ENCODE data around the gene TRHDE. TPM values are rescaled to one million over a fixed set of nuclear protein-coding genes. Genes with fewer than 3 reads are reported as not detected.

TRHDE gene
- total RNA-seq, 1 donor from 2014 or later = 16.7 TPM

- H3K4me3 Mint-ChIP-seq (ENCODE audit: unreplicated experiment) = no peak overlapping the region
- H3K27ac Mint-ChIP-seq (ENCODE audit: unreplicated experiment) = no peak overlapping the region
- no peak for DNase-seq
- peaks cover 16% of the 10 kb centered on the region for H3K4me1 Mint-ChIP-seq (ENCODE audit: low read depth, unreplicated experiment)
- TF ChIP-seq, protein P1, sequence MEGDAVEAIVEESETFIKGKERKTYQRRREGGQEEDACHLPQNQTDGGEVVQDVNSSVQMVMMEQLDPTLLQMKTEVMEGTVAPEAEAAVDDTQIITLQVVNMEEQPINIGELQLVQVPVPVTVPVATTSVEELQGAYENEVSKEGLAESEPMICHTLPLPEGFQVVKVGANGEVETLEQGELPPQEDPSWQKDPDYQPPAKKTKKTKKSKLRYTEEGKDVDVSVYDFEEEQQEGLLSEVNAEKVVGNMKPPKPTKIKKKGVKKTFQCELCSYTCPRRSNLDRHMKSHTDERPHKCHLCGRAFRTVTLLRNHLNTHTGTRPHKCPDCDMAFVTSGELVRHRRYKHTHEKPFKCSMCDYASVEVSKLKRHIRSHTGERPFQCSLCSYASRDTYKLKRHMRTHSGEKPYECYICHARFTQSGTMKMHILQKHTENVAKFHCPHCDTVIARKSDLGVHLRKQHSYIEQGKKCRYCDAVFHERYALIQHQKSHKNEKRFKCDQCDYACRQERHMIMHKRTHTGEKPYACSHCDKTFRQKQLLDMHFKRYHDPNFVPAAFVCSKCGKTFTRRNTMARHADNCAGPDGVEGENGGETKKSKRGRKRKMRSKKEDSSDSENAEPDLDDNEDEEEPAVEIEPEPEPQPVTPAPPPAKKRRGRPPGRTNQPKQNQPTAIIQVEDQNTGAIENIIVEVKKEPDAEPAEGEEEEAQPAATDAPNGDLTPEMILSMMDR (IDR thresholded peaks at IDR 0.05; ENCODE audit: partially characterized antibody, unreplicated experiment) = no peak
- H3K9me3 Mint-ChIP-seq (ENCODE audit: unreplicated experiment) = no peaks in the 10 kb centered on the region
- H3K27me3 Mint-ChIP-seq (ENCODE audit: unreplicated experiment) = no peaks in the 10 kb centered on the region
- H3K36me3 Mint-ChIP-seq (ENCODE audit: unreplicated experiment) = no peaks in the 10 kb centered on the region
Observed at GRCh38 chr12:72673853-72674252, 401.7 kb downstream of the TRHDE start.

- no peaks in the 10 kb centered on the region for H3K36me3 Mint-ChIP-seq (ENCODE audit: unreplicated experiment)
- H3K4me3 Mint-ChIP-seq (ENCODE audit: unreplicated experiment) = no peak overlapping the region
- no peaks in the 10 kb centered on the region for H3K9me3 Mint-ChIP-seq (ENCODE audit: unreplicated experiment)
- H3K4me1 Mint-ChIP-seq (ENCODE audit: low read depth, unreplicated experiment) = peaks cover 14% of the 10 kb centered on the region
- H3K27me3 Mint-ChIP-seq (ENCODE audit: unreplicated experiment) = no peaks in the 10 kb centered on the region
- H3K27ac Mint-ChIP-seq (ENCODE audit: unreplicated experiment) = no peak overlapping the region
- DNase-seq = no peak
- TF ChIP-seq, protein P1 (IDR thresholded peaks at IDR 0.05; ENCODE audit: partially characterized antibody, unreplicated experiment) = no peak
Observed at GRCh38 chr12:72676556-72676955, 404.4 kb downstream of the TRHDE start.

- no peaks in the 10 kb centered on the region for H3K36me3 Mint-ChIP-seq (ENCODE audit: unreplicated experiment)
- H3K9me3 Mint-ChIP-seq (ENCODE audit: unreplicated experiment) = no peaks in the 10 kb centered on the region
- no peaks in the 10 kb centered on the region for H3K27me3 Mint-ChIP-seq (ENCODE audit: unreplicated experiment)
- no peak for DNase-seq
- H3K4me1 Mint-ChIP-seq (ENCODE audit: low read depth, unreplicated experiment) = peaks cover 12% of the 10 kb centered on the region
- H3K4me3 Mint-ChIP-seq (ENCODE audit: unreplicated experiment) = no peak overlapping the region
- H3K27ac Mint-ChIP-seq (ENCODE audit: unreplicated experiment) = no peak overlapping the region
- TF ChIP-seq, protein P1 (IDR thresholded peaks at IDR 0.05; ENCODE audit: partially characterized antibody, unreplicated experiment) = no peak
Observed at GRCh38 chr12:72677139-72677538, 405.0 kb downstream of the TRHDE start.

- Mint-ChIP-seq H3K27ac (ENCODE audit: unreplicated experiment) (no peak overlapping the region), H3K9me3 (ENCODE audit: unreplicated experiment) (no peaks in the 10 kb centered on the region), H3K27me3 (ENCODE audit: unreplicated experiment) (no peaks in the 10 kb centered on the region), H3K36me3 (ENCODE audit: unreplicated experiment) (no peaks in the 10 kb centered on the region), H3K4me1 (ENCODE audit: low read depth, unreplicated experiment) (peaks cover 6% of the 10 kb centered on the region), H3K4me3 (ENCODE audit: unreplicated experiment) (no peak overlapping the region)
- no peak for DNase-seq
- TF ChIP-seq, protein P1 (IDR thresholded peaks at IDR 0.05; ENCODE audit: partially characterized antibody, unreplicated experiment) = no peak
Observed at GRCh38 chr12:72677846-72678245, 405.7 kb downstream of the TRHDE start.

DNA sequence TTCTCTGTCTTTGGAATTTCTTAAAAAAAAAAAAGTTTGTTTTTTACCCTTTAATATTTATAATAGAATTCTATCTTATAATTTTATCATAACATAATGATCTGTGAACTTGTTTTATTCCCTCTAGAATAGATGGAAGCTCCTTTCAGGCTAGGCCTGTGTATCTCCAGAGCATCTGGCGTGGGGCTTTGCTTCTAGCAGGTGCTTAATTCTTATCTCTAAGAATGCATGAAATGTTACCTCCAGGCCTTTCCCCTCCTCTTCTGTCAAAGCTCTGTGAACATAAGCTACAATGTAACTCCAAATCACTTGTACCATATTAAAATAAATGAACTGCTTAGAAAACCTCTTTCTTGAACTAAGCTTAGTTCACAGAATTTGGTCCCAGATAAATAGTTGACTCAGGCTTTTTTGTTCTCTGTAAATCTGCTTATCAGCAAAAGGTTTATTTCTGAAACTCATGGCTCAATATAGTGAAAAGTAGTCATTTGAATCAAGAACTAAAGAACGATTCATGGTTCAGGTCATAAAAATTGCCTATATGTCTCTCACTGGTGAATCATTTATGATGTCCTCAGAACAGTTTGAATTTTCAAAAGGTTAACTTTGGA, 407.1 kb downstream of the TRHDE start:
- Mint-ChIP-seq H3K4me1 (ENCODE audit: low read depth, unreplicated experiment) (peaks cover 4% of the 10 kb centered on the region), H3K27me3 (ENCODE audit: unreplicated experiment) (no peaks in the 10 kb centered on the region), H3K4me3 (ENCODE audit: unreplicated experiment) (no peak overlapping the region), H3K27ac (ENCODE audit: unreplicated experiment) (no peak overlapping the region), H3K9me3 (ENCODE audit: unreplicated experiment) (no peaks in the 10 kb centered on the region), H3K36me3 (ENCODE audit: unreplicated experiment) (no peaks in the 10 kb centered on the region)
- DNase-seq = no peak
- TF ChIP-seq, protein P1 (IDR thresholded peaks at IDR 0.05; ENCODE audit: partially characterized antibody, unreplicated experiment) = no peak
